Stimulated activated CD8-positive, alpha-beta memory T cell treated with anti-CD3 and anti-CD28 coated beads, Interleukin-15, amount 100 ng/mL, for 24 hours (primary cell): Measurements from ENCODE around the gene MYL6.
"Not testable (repeated sequence)": the region's sequence is repeated elsewhere in the genome, so short reads cannot be mapped to it uniquely, and the experiment has no call there.

ENCODE experiments used
- DNase-seq: peaks from one replicate; pipeline ENCODE4 v3.0.0-alpha.2; 2020; ENCODE audit warnings: low read depth

The MYL6 gene

GRCh38 chr12:56156464-56157200 lies 1.5 kb upstream of the MYL6 start:
- not testable (repeated sequence) for DNase-seq

GRCh38 chr12:56157201-56158028 lies 744 bp upstream of the MYL6 start:
- peak; percentile 20 for DNase-seq

DNA sequence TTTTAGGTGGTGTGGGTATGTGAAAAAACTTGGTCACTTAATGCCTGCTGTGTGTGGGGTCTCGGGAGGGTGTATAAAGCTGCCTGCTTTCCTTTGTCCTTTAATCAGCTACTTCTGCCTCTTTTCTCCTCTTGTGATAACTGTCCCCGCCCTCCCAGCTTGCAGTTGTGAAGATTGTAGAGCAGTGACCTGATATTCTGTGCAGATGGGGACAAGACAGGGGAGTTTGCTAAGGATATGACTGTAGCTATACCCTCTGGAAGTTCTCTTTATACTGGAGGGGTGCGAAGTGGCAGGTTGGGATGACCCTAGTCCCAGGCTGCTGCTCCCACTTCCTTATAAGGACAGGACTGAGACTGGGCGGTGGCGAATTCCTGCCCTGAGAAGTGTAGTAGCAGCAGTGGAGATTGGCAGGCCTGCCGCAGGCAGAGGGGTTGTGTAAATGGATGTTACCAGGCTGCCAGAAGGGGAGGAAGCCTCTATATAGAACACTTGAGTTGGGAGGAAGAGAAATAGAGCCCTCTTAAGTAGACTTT lies 835 bp downstream of the MYL6 start:
- DNase-seq = no peak

DNA sequence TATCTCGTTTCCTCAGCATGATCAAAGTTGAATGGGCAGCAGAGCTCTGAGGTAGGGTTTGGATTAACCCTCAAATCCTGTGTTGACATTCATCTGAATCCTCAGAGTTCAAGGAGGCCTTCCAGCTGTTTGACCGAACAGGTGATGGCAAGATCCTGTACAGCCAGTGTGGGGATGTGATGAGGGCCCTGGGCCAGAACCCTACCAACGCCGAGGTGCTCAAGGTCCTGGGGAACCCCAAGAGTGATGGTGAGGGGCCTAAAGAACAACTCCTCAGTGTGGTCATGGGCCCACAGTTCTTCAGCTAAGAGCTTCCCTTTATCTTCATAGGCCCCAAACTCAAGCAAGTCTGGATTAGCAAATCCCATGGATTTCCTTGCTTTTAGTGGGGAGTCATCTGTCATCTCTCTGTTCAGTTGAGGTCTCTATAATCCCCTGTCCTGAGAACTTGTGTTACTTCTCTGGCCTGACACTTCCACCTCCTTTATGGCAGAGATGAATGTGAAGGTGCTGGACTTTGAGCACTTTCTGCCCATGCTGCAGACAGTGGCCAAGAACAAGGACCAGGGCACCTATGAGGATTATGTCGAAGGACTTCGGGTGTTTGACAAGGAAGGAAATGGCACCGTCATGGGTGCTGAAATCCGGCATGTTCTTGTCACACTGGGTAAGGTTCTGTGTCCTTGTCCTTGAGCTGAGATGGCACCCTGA lies 1.5 kb downstream of the MYL6 start:
- DNase-seq = no peak

- no peak for DNase-seq
These were observed 2.1 kb downstream of the MYL6 start for GRCh38 chr12:56160193-56160763.

DNA sequence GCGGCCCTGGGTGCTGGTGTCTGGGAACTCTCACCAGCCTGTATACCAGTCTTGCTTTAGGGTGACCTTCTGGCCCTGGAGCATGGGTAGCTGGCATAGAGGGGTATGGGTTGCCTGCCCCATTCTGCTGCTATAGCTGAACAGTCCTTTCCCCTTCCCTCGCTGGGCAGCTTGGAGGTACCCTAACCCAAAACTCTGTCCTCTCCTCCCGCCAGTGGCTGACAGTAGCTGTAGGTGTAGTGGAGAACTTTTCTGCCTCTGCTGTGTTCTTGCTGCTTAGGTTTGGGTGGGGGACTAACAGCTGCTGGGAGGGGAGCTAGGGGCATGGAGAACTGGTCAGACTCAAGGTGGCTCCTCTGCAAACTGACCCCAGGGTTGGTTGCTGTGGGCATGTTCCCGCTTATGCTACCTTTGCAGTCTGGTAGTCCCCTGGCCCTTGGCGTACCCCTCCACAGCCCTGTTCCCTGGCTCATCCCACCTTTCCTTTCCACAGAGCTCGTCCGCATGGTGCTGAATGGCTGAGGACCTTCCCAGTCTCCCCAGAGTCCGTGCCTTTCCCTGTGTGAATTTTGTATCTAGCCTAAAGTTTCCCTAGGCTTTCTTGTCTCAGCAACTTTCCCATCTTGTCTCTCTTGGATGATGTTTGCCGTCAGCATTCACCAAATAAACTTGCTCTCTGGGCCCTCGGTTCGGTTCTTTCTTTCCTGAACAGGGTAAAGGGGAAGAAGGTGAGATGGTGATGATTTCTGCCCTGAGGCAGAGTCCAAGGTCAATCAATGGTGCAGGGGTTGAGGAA lies 2.9 kb downstream of the MYL6 start:
- no peak for DNase-seq

DNA sequence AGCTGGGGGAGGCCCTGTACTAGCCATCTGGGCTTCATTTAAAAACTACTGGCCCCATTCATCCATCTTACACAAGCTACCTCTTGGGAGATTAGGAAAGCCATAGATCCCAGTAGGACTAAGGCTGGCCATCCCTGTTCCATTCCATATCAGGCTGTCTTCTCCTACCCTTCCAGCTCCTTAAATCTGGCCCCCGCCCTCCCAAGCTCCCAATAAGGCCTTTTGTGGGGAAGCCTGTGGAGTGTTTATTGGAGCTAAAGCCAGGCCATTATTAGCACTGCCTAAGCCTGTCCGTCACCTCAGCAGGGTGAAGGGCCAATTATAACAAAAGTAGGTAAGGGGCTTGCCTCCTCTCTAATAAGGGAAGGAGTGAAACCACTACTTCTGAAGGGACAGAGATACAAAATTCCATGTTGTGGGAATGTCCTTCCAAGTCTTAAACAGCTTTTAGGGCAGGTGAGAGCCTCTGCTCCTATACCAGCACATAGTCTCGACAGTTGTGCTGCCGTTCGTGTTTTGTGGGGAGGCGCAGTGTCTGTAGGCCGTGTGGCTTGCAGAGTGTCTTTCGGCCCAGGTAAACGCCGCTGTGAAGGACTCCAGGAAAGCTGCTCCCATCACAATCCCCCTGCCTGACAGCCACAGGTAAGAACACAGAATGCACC lies 3.7 kb downstream of the MYL6 start:
- no peak for DNase-seq

- no peak for DNase-seq
These were observed 4.5 kb downstream of the MYL6 start for GRCh38 chr12:56162468-56163290.

- no peak for DNase-seq
These were observed 5.6 kb downstream of the MYL6 start for GRCh38 chr12:56163533-56164344.

GRCh38 chr12:56164345-56164729 lies 6.2 kb downstream of the MYL6 start:
- no peak for DNase-seq

- no peak for DNase-seq
These were observed 7.2 kb downstream of the MYL6 start for GRCh38 chr12:56165369-56165768.

GRCh38 chr12:56169229-56169759 lies 11.1 kb downstream of the MYL6 start:
- no peak for DNase-seq

- no peak for DNase-seq
These were observed 14.7 kb downstream of the MYL6 start for GRCh38 chr12:56172839-56173238.

DNA sequence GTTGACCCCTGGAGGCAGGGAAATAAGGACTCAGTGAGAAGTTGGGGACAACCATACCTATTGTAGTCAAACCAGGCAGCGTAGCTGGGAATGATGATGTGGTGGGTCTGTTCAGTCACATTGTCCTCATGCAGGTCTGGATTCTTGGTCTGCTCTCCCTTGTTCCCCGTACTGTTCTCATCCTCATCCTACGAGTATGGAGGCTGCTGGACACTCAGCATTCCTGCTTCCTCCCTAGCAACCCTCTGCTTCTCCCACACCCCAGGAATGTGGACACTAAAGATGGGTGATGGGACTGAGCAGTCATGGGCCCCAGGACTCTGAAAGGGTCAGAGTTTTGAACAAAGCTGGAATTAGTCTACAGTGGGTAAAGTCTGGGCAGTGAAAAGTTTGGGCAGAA lies 20.2 kb downstream of the MYL6 start:
- DNase-seq = no peak

DNA sequence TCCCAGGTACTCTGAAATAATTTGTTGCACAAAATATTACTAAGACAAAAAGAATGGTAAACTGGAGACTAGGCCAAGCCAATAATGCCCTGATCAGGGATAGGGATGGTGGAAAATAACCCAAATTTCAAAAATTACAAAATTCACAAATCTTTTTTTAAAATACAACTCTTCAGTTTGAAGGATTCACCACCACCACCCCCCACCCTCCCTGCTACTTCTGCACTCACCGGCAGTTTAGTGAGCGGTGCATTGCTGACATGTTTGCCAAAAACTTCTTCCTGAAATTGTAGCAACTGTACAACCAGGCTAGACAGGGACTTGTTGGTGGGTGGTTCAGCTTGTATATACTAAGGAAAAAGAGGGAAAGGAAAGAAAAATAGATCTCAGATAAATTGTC lies 28.8 kb downstream of the MYL6 start:
- DNase-seq = no peak

DNA sequence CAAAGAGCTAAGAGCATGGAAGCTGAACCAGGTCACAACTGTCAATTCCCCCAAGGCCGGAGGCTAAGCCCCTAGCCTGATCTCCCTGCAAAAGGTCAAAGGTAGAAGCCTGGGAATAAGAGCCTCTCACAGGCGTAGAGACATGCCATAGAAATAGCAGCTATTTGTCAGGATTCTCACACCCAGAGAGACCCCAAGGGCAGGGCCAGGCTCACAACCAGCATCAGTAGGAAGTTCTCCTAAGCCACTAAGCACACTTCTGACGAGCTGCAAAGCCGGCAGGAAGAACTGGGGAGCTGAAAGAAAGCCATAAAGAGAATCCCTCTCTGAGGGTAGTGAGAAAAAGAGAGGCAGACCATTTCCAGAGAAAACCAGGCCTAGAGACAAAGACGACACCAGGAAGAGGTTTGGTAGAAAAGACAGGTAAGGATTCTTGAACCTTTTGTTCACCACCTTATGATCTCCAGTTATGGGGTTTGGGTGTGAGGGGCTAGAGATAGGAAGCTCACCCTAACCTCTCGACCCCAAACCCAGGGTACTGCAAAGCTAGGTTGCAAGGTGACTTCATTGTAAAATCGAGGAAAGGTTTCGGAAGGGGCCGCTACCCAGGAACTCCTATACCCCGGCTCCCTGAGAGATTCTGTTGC lies 30.1 kb downstream of the MYL6 start:
- no peak for DNase-seq

GRCh38 chr12:56188778-56189098 lies 30.6 kb downstream of the MYL6 start:
- DNase-seq = no peak

GRCh38 chr12:56189099-56189917 lies 31.1 kb downstream of the MYL6 start, which contains the start of gene SMARCC2:
TSS of gene SMARCC2 (minus strand) at chr12:56189483. CDS start at chr12:56189461, 22 bp downstream.
- DNase-seq = peak; percentile 67
